Inflammatory macrophage treated with lipopolysaccharide for 4 hours (primary cell): ENCODE results near the gene AKAP7.

Experiments
- DNase-seq: peaks from one replicate; pipeline ENCODE4 v3.0.0-alpha.2; 2020

The AKAP7 gene

GRCh38 chr6:131134220-131134979 lies 867 bp upstream of the AKAP7 start:
- no peak for DNase-seq

GRCh38 chr6:131134980-131135243 lies 355 bp upstream of the AKAP7 start:
- no peak for DNase-seq

GRCh38 chr6:131136021-131136786 lies 937 bp downstream of the AKAP7 start:
- peak; percentile 33 for DNase-seq

- DNase-seq, result peak; percentile 70
Observed at GRCh38 chr6:131139599-131139998, 4.3 kb downstream of the AKAP7 start.

- no peak for DNase-seq
Observed at GRCh38 chr6:131143319-131143718, 8.1 kb downstream of the AKAP7 start.

GRCh38 chr6:131146865-131147264 lies 11.6 kb downstream of the AKAP7 start:
- no peak for DNase-seq

- DNase-seq, result no peak
Observed at GRCh38 chr6:131156411-131156810, 21.1 kb downstream of the AKAP7 start.

- DNase-seq, result no peak
Observed at GRCh38 chr6:131159578-131159977, 24.3 kb downstream of the AKAP7 start.

GRCh38 chr6:131160254-131160758 lies 25.0 kb downstream of the AKAP7 start:
- DNase-seq, result no peak

- no peak for DNase-seq
Observed at GRCh38 chr6:131161987-131162386, 26.7 kb downstream of the AKAP7 start.

- no peak for DNase-seq
Observed at GRCh38 chr6:131163886-131164285, 28.6 kb downstream of the AKAP7 start.

GRCh38 chr6:131164506-131164905 lies 29.2 kb downstream of the AKAP7 start:
- no peak for DNase-seq

- DNase-seq, result no peak
Observed at GRCh38 chr6:131167773-131168172, 32.5 kb downstream of the AKAP7 start.

GRCh38 chr6:131169613-131170012 lies 34.3 kb downstream of the AKAP7 start:
- no peak for DNase-seq

- no peak for DNase-seq
Observed at GRCh38 chr6:131172222-131172621, 37.0 kb downstream of the AKAP7 start.

- no peak for DNase-seq
Observed at GRCh38 chr6:131173680-131174079, 38.4 kb downstream of the AKAP7 start.

- DNase-seq, result peak; percentile 12
Observed at GRCh38 chr6:131175564-131175963, 40.3 kb downstream of the AKAP7 start.

- no peak for DNase-seq
Observed at GRCh38 chr6:131177996-131178395, 42.7 kb downstream of the AKAP7 start.

GRCh38 chr6:131182991-131183425 lies 47.7 kb downstream of the AKAP7 start:
- peak; percentile 41 for DNase-seq

- no peak for DNase-seq
Observed at GRCh38 chr6:131183427-131184095, 48.3 kb downstream of the AKAP7 start.

GRCh38 chr6:131191590-131191989 lies 56.3 kb downstream of the AKAP7 start:
- no peak for DNase-seq

- DNase-seq, result no peak
Observed at GRCh38 chr6:131197716-131198115, 62.4 kb downstream of the AKAP7 start.

- peak; percentile 28 for DNase-seq
Observed at GRCh38 chr6:131199568-131200272, 64.5 kb downstream of the AKAP7 start.
